ENCODE results near the gene MRPL50. TPM values are rescaled to one million over a fixed set of nuclear protein-coding genes. Genes with fewer than 3 reads are reported as not detected.

The MRPL50 gene
- polyA plus RNA-seq, 1 of the 3 experiments (the other 2 are of a cell fraction) = 6.3 TPM

DNA sequence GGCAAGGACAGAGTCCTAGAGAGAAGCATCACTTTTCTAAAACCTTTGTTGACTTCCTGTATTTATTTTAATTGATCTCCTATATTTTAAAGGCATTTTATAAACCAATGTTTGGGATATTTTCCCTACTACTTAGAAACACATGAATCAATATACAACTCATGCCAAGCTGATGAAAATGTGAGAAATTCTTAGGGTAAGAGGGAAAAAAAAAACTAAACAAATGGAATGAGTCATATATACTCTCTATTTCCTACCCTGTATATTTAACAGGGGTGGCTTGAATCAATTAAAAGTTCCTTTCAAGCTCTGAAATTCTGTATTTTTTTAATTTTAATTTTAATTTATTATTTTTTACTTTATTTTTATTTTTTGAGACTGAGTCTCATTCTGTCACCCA lies 33.2 kb downstream of the MRPL50 start:
- no peak for DNase-seq
- TF ChIP-seq RFX5 (IDR thresholded peaks at IDR 0.05; ENCODE audit: low read length) (no peak), USF1 (IDR thresholded peaks at IDR 0.05; ENCODE audit: borderline replicate concordance, low read depth) (no peak), GATA2 (CRISPR knock-in tag; IDR thresholded peaks at IDR 0.05) (no peak), CHD2 (IDR thresholded peaks at IDR 0.05; ENCODE audit: low read length, partially characterized antibody) (no peak), ELF1 (IDR thresholded peaks at IDR 0.05) (no peak), USF2 (IDR thresholded peaks at IDR 0.05; ENCODE audit: borderline replicate concordance, low read depth, low read length) (no peak), MXI1 (IDR thresholded peaks at IDR 0.05; ENCODE audit: low read depth, low read length) (no peak), RXRA (IDR thresholded peaks at IDR 0.05; ENCODE audit: borderline replicate concordance, low read depth) (no peak), POLR2AphosphoS5 (IDR thresholded peaks at IDR 0.05; ENCODE audit: low read depth, low read length) (no peak), IRF3 (IDR thresholded peaks at IDR 0.05; ENCODE audit: low read depth, low read length) (no peak), RAD21 (IDR thresholded peaks at IDR 0.05; ENCODE audit: low read length) (no peak), MAX (IDR thresholded peaks at IDR 0.05; ENCODE audit: low read depth) (no peak), SIN3A (IDR thresholded peaks at IDR 0.05; ENCODE audit: borderline replicate concordance, low read depth, low read length) (no peak), JUND (IDR thresholded peaks at IDR 0.05) (no peak)
- TF ChIP-seq, protein P1, sequence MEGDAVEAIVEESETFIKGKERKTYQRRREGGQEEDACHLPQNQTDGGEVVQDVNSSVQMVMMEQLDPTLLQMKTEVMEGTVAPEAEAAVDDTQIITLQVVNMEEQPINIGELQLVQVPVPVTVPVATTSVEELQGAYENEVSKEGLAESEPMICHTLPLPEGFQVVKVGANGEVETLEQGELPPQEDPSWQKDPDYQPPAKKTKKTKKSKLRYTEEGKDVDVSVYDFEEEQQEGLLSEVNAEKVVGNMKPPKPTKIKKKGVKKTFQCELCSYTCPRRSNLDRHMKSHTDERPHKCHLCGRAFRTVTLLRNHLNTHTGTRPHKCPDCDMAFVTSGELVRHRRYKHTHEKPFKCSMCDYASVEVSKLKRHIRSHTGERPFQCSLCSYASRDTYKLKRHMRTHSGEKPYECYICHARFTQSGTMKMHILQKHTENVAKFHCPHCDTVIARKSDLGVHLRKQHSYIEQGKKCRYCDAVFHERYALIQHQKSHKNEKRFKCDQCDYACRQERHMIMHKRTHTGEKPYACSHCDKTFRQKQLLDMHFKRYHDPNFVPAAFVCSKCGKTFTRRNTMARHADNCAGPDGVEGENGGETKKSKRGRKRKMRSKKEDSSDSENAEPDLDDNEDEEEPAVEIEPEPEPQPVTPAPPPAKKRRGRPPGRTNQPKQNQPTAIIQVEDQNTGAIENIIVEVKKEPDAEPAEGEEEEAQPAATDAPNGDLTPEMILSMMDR (IDR thresholded peaks at IDR 0.05) = no peak
- Histone ChIP-seq H3K27me3 (ENCODE audit: insufficient read depth) (no peaks in the 10 kb centered on the region), H3K9me3 (no peaks in the 10 kb centered on the region), H2AFZ (ENCODE audit: low read depth) (no peak overlapping the region), H3K4me3 (ENCODE audit: low read depth in 2 of 2, low read length in 1 of 2) (no peak overlapping the region), H3K27ac (ENCODE audit: low read depth in 2 of 2, low read length in 1 of 2) (no peak overlapping the region), H3F3A (replicated peaks; ENCODE audit: insufficient read depth) (peaks cover 8% of the 10 kb centered on the region), H3K9me2 (no peaks in the 10 kb centered on the region; the same call in 1 of the 2 replicates), H3K9ac (no peak overlapping the region), H3K79me2 (ENCODE audit: insufficient read depth) (no peaks in the 10 kb centered on the region), H3K4me2 (no peak overlapping the region), H3K4me1 (ENCODE audit: control insufficient read depth in 1 of 2, insufficient read depth in 2 of 2, low read depth in 1 of 2, low read length in 1 of 2) (0 out of 4 replicates have a peak, but pooled peaks cover 0 to 6% of the 10 kb centered on the region in 2 experiments), H4K20me1 (ENCODE audit: insufficient read depth) (no peaks in the 10 kb centered on the region), H3K36me3 (replicated peaks in 1 of 2; ENCODE audit: control insufficient read depth in 1 of 2, insufficient read depth in 2 of 2, low read length in 1 of 2) (no peaks in the 10 kb centered on the region)
- ChIA-PET CTCF (no interaction called here), POLR2A (no interaction called here)
